PC-3 (cell line): ENCODE results near the gene MADCAM1. TPM values are rescaled to one million over a fixed set of nuclear protein-coding genes. Genes with fewer than 3 reads are reported as not detected.

Experiments used
- ATAC-seq: fragments of 200-7000 bp; cut with Tn5 transposase; 2 replicates; pipeline ENCODE4 v1.9.1; 2020; ENCODE audit warnings: mild to moderate bottlenecking, moderate library complexity
- BruUV-seq: library from RNA; stranded (reverse); fragments of 400-500 nt; replicated peaks from 2 replicates; lab custom pipeline; 2021; lab: Mats Ljungman, UMichigan
- CTCF ChIA-PET: fragments of 300-600 bp; sonication (Branson Sonifier 250); formaldehyde crosslinking; loops from one replicate; lab custom pipeline; 2022; ENCODE audit warnings: antibody characterized with exemption; lab: Charles Lee
- POLR2A ChIA-PET: fragments of 300-600 bp; sonication (Branson Sonifier 250); formaldehyde crosslinking; loops from one replicate; lab custom pipeline; 2022; ENCODE audit warnings: antibody characterized with exemption; ENCODE audit not compliant: unreplicated experiment; lab: Charles Lee
- DNase-seq: peaks from one replicate; pipeline ENCODE4 v3.0.0-alpha.2; 2015
- H2AFZ ChIP-seq: fragments of 300-600 bp; sonication (generic); 2 replicates; pipeline ENCODE4 v1.6.0; 2016; ENCODE audit warnings: antibody characterized with exemption, low read length
- H3F3A ChIP-seq: fragments of 300-600 bp; sonication (generic); one replicate; pipeline ENCODE4 v1.6.0; 2017; ENCODE audit warnings: antibody characterized with exemption, low read length, control low read depth, mild to moderate bottlenecking; ENCODE audit not compliant: unreplicated experiment
- H3K27ac ChIP-seq: fragments of 300-600 bp; sonication (generic); 2 replicates; pipeline ENCODE4 v1.5.1; 2016; ENCODE audit warnings: mild to moderate bottlenecking, low read length
- H3K27me3 ChIP-seq: fragments of 300-600 bp; sonication (generic); 2 replicates; pipeline ENCODE4 v1.6.1; 2016; ENCODE audit warnings: low read length, mixed read lengths
- H3K36me3 ChIP-seq: fragments of 300-600 bp; sonication (generic); 2 replicates; pipeline ENCODE4 v1.6.1; 2016; ENCODE audit warnings: low read depth, mixed run types, low read length, mixed read lengths
- H3K4me1 ChIP-seq: fragments of 300-600 bp; sonication (generic); 2 replicates; pipeline ENCODE4 v1.5.1; 2016; ENCODE audit warnings: low read length; ENCODE audit not compliant: insufficient read depth
- H3K4me2 ChIP-seq: fragments of 300-600 bp; sonication (generic); 2 replicates; pipeline ENCODE4 v1.6.0; 2016; ENCODE audit warnings: low read length
- H3K4me3 ChIP-seq: fragments of 300-600 bp; sonication (generic); 2 replicates; pipeline ENCODE4 v1.5.1; 2016; ENCODE audit warnings: mild to moderate bottlenecking, low read length, mixed read lengths
- H3K79me2 ChIP-seq: fragments of 300-600 bp; sonication (generic); 2 replicates; pipeline ENCODE4 v1.6.1; 2017; ENCODE audit warnings: low read length, mixed read lengths
- H3K9ac ChIP-seq: fragments of 300-600 bp; sonication (generic); 2 replicates; pipeline ENCODE4 v1.6.0; 2016; ENCODE audit warnings: mild to moderate bottlenecking, low read length
- H3K9me2 ChIP-seq: fragments of 300-600 bp; sonication (generic); replicated peaks from 2 replicates; pipeline ENCODE4 v1.6.1; 2016; ENCODE audit warnings: mixed run types, low read length, mixed read lengths
- H3K9me3 ChIP-seq: fragments of 300-600 bp; sonication (generic); 2 replicates; pipeline ENCODE4 v1.6.1; 2016; ENCODE audit warnings: low read length, mixed read lengths
- H4K20me1 ChIP-seq: fragments of 300-600 bp; sonication (generic); 2 replicates; pipeline ENCODE4 v1.6.1; 2016; ENCODE audit warnings: low read length, mixed read lengths
- CTCF ChIP-seq: fragments of 300-600 bp; sonication (generic); conservative IDR thresholded peaks from 2 replicates; pipeline ENCODE4 v1.5.1; 2017; ENCODE audit warnings: antibody characterized with exemption, low read depth, mild to moderate bottlenecking, low read length
- EZH2 ChIP-seq: fragments of 300-600 bp; sonication (generic); IDR thresholded peaks from one replicate; pipeline ENCODE4 v1.6.1; 2017; ENCODE audit warnings: antibody characterized with exemption, mild to moderate bottlenecking, low read length; ENCODE audit not compliant: unreplicated experiment
- EZH2phosphoT487 ChIP-seq: fragments of 300-600 bp; sonication (generic); IDR thresholded peaks from 2 replicates; pipeline ENCODE4 v1.6.1; 2018; ENCODE audit warnings: mild to moderate bottlenecking, antibody characterized with exemption, low read length, borderline replicate concordance
- intact Hi-C: fragments of 100-400 bp; cut with micrococcal nuclease; formaldehyde crosslinking; loops from 2 replicates; pipeline ENCODE4 v1.9.0; 2023
- total RNA-seq: library from RNA; depleted of rRNA; stranded (reverse); fragments of >200 nt; gene quantifications from 2 replicates; pipeline ENCODE4 v1.2.3, GENCODE V29; 2014

MADCAM1 gene
- total RNA-seq, 1 experiment from 2014 or later, result 0.11 TPM

GRCh38 chr19:543910-544608, 47.8 kb downstream of the MADCAM1 start, which contains the start of gene GZMM:
Gene GZMM (plus strand): TSS chr19:544053. CDS start chr19:544072, 19 bp downstream.
- no peak for ATAC-seq
- DNase-seq, result no peak
- CTCF ChIA-PET, result no interaction called here

GRCh38 chr19:547117-547516, 50.8 kb downstream of the MADCAM1 start:
- Histone ChIP-seq H3K27me3 (no peaks in the 10 kb centered on the region), H3K27ac (no peak overlapping the region), H3K9me2 (no peaks in the 10 kb centered on the region), H3K4me3 (no peak overlapping the region), H3K4me2 (no peak overlapping the region), H4K20me1 (no peaks in the 10 kb centered on the region), H3K36me3 (no peaks in the 10 kb centered on the region), H3K9ac (no peak overlapping the region), H3F3A (no peaks in the 10 kb centered on the region), H3K4me1 (no peaks in the 10 kb centered on the region; the same call in 1 of the 2 replicates), H3K79me2 (no peaks in the 10 kb centered on the region), H3K9me3 (no peaks in the 10 kb centered on the region), H2AFZ (no peak overlapping the region)
- intact Hi-C loops, result no loop called here
- TF ChIP-seq EZH2phosphoT487, result no peak
- no peak for TF ChIP-seq EZH2
- no peak for TF ChIP-seq CTCF
- ChIA-PET POLR2A (no interaction called here), CTCF (no interaction called here)
- DNase-seq, result no peak
- ATAC-seq, result no peak
- no TSS peak for BruUV-seq

More at GRCh38 chr19:543910-544608, 47.8 kb downstream of the MADCAM1 start, which contains the start of gene GZMM:
- BruUV-seq, result TSS peak; percentile 15
- no peaks in the 10 kb centered on the region for H3F3A ChIP-seq
- no peaks in the 10 kb centered on the region for H3K27me3 ChIP-seq
- H3K4me3 ChIP-seq, result no peak within 1 kb of the TSS
- H2AFZ ChIP-seq, result no peak within 1 kb of the TSS
- intact Hi-C loops, result no loop called here
- H3K9ac ChIP-seq, result no peak within 1 kb of the TSS
- H3K36me3 ChIP-seq, result no peaks in the 10 kb centered on the region
- no peak within 1 kb of the TSS for H3K27ac ChIP-seq
- POLR2A ChIA-PET, result no interaction called here
- no peaks in the 10 kb centered on the region for H3K9me2 ChIP-seq
- no peaks in the 10 kb centered on the region for H4K20me1 ChIP-seq
- no peaks in the 10 kb centered on the region for H3K9me3 ChIP-seq
- no peaks in the 10 kb centered on the region for H3K79me2 ChIP-seq
- H3K4me1 ChIP-seq, result no peaks in the 10 kb centered on the region
- H3K4me2 ChIP-seq, result no peak within 1 kb of the TSS
- TF ChIP-seq CTCF, result no peak
- TF ChIP-seq EZH2, result no peak
